Endothelial cell (in vitro differentiated cells): ENCODE results near the gene SCRG1. TPM values are rescaled to one million over a fixed set of nuclear protein-coding genes. Genes with fewer than 3 reads are reported as not detected.

Experiments used
- DNase-seq: peaks from one replicate; pipeline ENCODE4 v3.0.0; 2021; ENCODE audit warnings: low spot score
- H3K27ac Mint-ChIP-seq: one replicate; pipeline ENCODE4 v1.8.0; 2021; ENCODE audit warnings: mixed read lengths, inconsistent platforms; ENCODE audit not compliant: unreplicated experiment
- H3K27me3 Mint-ChIP-seq: one replicate; pipeline ENCODE4 v1.8.0; 2021; ENCODE audit warnings: mild to moderate bottlenecking, moderate library complexity, mixed read lengths, inconsistent platforms; ENCODE audit not compliant: unreplicated experiment
- H3K36me3 Mint-ChIP-seq: one replicate; pipeline ENCODE4 v1.8.0; 2021; ENCODE audit warnings: mild to moderate bottlenecking, low read depth, mixed read lengths, inconsistent platforms; ENCODE audit not compliant: unreplicated experiment
- H3K4me1 Mint-ChIP-seq: one replicate; pipeline ENCODE4 v1.8.0; 2021; ENCODE audit warnings: mild to moderate bottlenecking, mixed read lengths, inconsistent platforms; ENCODE audit not compliant: unreplicated experiment
- H3K4me3 Mint-ChIP-seq: one replicate; pipeline ENCODE4 v1.8.0; 2021; ENCODE audit warnings: mild to moderate bottlenecking, mixed read lengths, inconsistent platforms; ENCODE audit not compliant: unreplicated experiment
- H3K9me3 Mint-ChIP-seq: one replicate; pipeline ENCODE4 v1.8.0; 2021; ENCODE audit warnings: mixed read lengths, inconsistent platforms; ENCODE audit not compliant: unreplicated experiment
- CTCF ChIP-seq: fragments of 200-600 bp; sonication (generic); IDR thresholded peaks from one replicate; pipeline ENCODE4 v1.5.0; 2021; ENCODE audit warnings: antibody characterized with exemption; ENCODE audit not compliant: unreplicated experiment
- long read RNA-seq: library from polyadenylated mRNA; unstranded; transcript quantifications from one replicate; pipeline ENCODE4 v2.0.0, GENCODE V29; 2020; ENCODE audit not compliant: unreplicated experiment
- total RNA-seq: library from RNA; stranded (reverse); fragmentation: NEBNext Ultra II Directional; extraction: Animal tissue kit (Norgen Biotek cat#: 25700); gene quantifications from one replicate; pipeline ENCODE4 v1.2.1, GENCODE V29; 2021; ENCODE audit not compliant: unreplicated experiment

The SCRG1 gene
- not detected for total RNA-seq
- long read RNA-seq = 0 reads

DNA sequence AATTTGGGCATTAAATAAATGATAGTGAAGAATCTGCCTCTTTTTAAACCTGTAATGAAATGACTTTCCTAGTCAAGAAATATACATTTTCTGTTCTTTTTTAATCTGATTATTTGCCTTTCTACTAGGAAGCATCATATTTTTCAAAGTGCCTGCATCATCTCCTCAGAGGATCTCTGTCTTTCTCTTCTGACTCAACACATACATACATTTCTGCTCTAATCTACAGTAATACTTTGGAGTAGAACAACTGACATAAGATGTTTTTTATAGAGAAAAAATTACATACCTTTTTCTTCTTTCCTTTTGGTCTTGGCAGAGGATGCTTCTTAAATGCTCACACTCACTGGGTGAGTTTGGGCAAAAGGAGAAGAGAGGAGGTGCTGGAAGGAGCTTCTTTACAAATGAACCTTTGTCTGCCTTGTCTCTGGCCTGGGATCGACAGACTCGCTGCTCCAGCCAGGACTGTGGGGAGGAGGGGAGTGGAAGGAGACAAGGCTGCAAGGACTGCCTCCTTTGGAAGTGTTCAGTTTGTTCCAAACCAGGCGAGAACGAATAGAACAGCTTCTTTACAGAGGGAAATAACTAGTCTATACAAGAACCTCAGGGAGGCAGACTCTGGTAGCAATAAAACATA, at the start of gene SCRG1:
Gene SCRG1, minus strand, starts transcription at position 338 of the 637 bp plus-strand sequence. CDS start 7,702 bp downstream, outside the sequence.
- no peak within 1 kb of the TSS for H3K4me3 Mint-ChIP-seq
- no peaks in the 10 kb centered on the region for H3K9me3 Mint-ChIP-seq
- DNase-seq = no peak
- H3K36me3 Mint-ChIP-seq = no peaks in the 10 kb centered on the region
- no peaks in the 10 kb centered on the region for H3K4me1 Mint-ChIP-seq
- H3K27ac Mint-ChIP-seq = no peak within 1 kb of the TSS
- no peaks in the 10 kb centered on the region for H3K27me3 Mint-ChIP-seq
- TF ChIP-seq CTCF = no peak

- TF ChIP-seq CTCF = no peak
- Mint-ChIP-seq H3K27ac (no peak overlapping the region), H3K4me3 (no peak overlapping the region), H3K36me3 (peaks cover 8% of the 10 kb centered on the region), H3K9me3 (no peaks in the 10 kb centered on the region), H3K4me1 (no peaks in the 10 kb centered on the region), H3K27me3 (no peaks in the 10 kb centered on the region)
- DNase-seq = no peak
Observed at GRCh38 chr4:173448103-173448502, 49.2 kb upstream of the SCRG1 start.

GRCh38 chr4:173446416-173446815, 47.5 kb upstream of the SCRG1 start:
- Mint-ChIP-seq H3K27ac (no peak overlapping the region), H3K4me1 (no peaks in the 10 kb centered on the region), H3K36me3 (peaks cover 17% of the 10 kb centered on the region), H3K4me3 (no peak overlapping the region), H3K27me3 (no peaks in the 10 kb centered on the region), H3K9me3 (no peaks in the 10 kb centered on the region)
- no peak for DNase-seq
- TF ChIP-seq CTCF = no peak

DNA sequence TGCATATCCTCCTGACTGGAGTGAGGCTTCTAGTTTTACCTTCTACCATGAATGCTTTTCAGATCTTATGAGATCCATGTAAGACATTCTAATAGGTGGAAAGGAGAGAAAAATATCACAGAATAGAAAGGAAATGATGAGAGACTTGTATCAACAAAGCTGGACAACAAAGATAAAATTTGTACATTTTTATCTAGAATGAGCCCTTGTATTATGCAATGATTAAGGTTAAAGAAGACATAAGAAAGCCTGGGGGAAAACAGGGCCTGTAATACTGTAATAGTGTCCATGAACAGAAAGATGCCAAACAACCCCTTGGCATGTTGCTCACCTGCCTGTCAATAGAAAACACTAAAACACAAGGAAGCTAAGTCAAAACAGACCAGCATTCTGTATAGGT, 44.2 kb upstream of the SCRG1 start:
- H3K4me1 Mint-ChIP-seq = no peaks in the 10 kb centered on the region
- H3K36me3 Mint-ChIP-seq = peaks cover 17% of the 10 kb centered on the region
- H3K9me3 Mint-ChIP-seq = no peaks in the 10 kb centered on the region
- H3K27ac Mint-ChIP-seq = no peak overlapping the region
- H3K4me3 Mint-ChIP-seq = no peak overlapping the region
- no peak for DNase-seq
- TF ChIP-seq CTCF = no peak
- H3K27me3 Mint-ChIP-seq = no peaks in the 10 kb centered on the region

DNA sequence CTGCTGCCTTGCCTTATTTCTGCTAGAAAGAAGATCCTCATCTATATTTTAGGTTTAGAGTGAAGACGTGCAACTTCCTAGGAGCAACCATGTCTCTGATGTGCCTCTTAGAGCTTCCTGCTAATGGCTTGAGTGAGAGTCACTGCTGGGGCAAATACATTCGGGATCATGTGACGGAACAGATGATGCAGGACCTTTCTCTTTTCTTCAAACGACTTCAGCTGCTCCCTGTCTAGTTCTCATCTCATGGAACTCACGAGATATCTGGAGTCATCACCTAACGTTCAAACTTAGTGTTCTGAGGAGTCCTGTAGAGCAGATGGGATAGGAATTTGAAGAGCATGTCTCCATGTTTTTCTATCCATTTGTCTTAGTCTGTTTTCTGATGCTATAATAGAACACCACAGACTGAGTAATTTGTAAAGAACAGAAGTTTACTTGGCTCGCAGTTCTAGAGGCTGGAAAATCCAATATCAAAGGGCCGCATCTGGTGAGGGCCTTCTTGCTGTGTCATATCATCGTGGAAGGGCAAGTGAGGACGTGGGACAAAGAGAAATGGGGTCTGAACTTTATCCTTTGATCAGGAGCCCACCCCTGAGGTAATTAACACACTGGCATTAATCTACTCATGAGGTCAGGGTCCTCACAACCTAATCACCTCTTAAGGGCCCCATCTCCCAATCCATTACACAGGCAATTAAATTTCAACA, 43.5 kb upstream of the SCRG1 start:
- no peaks in the 10 kb centered on the region for H3K27me3 Mint-ChIP-seq
- H3K4me1 Mint-ChIP-seq = no peaks in the 10 kb centered on the region
- no peak for TF ChIP-seq CTCF
- H3K9me3 Mint-ChIP-seq = no peaks in the 10 kb centered on the region
- H3K36me3 Mint-ChIP-seq = peaks cover 17% of the 10 kb centered on the region
- H3K4me3 Mint-ChIP-seq = peak overlapping the region; percentile 38
- DNase-seq = no peak
- no peak overlapping the region for H3K27ac Mint-ChIP-seq
